RWPE1 (cell line): ENCODE data around the gene CAVIN1.
"Not testable (repeated sequence)": the region's sequence is repeated elsewhere in the genome, so short reads cannot be mapped to it uniquely, and the experiment has no call there.

ENCODE experiments used
- CTCF ChIA-PET: fragments of 350-600 bp; sonication (Branson Sonifier 250); formaldehyde crosslinking; extraction: SDS; loops from one replicate; lab custom pipeline; 2021; lab: Yijun Ruan, JAX
- POLR2A ChIA-PET: fragments of 400-600 bp; formaldehyde crosslinking; extraction: SDS; loops from one replicate; lab custom pipeline; 2020; ENCODE audit warnings: antibody characterized with exemption; ENCODE audit not compliant: low non-redundant PET; lab: Yijun Ruan, JAX
- DNase-seq: peaks from one replicate; pipeline ENCODE4 v3.0.0; 2012; ENCODE audit warnings: low spot score
- H3K27ac ChIP-seq: fragments of 450-650 bp; 2 replicates; pipeline ENCODE4 v1.5.1; 2017
- CTCF ChIP-seq: fragments of 450-650 bp; conservative IDR thresholded peaks from 2 replicates; pipeline ENCODE4 v1.5.1; 2017; ENCODE audit warnings: low read depth, mild to moderate bottlenecking

Gene CAVIN1

GRCh38 chr17:42378959-42379594, 44.0 kb downstream of the CAVIN1 start:
- no peak for TF ChIP-seq CTCF
- POLR2A ChIA-PET, result no interaction called here

GRCh38 chr17:42378359-42378958, 44.6 kb downstream of the CAVIN1 start:
- no peak for TF ChIP-seq CTCF
- ChIA-PET CTCF (interaction anchor here (0.7 to 1.0 kb wide), 2 partner anchors 50 to 82 kb away, joined by 3 to 4 read pairs; no protein-coding TSS in a partner anchor), POLR2A (no interaction called here)
- no peak overlapping the region for H3K27ac ChIP-seq
- DNase-seq, result no peak

More at GRCh38 chr17:42378959-42379594, 44.0 kb downstream of the CAVIN1 start:
- H3K27ac ChIP-seq, result no peak overlapping the region
- CTCF ChIA-PET, result interaction anchor here (0.7 to 1.0 kb wide), 2 partner anchors 50 to 82 kb away, joined by 3 to 4 read pairs; no protein-coding TSS in a partner anchor
- DNase-seq, result peak; percentile 41

- ChIA-PET POLR2A (no interaction called here), CTCF (interaction anchor here (0.7 kb wide), 1 partner anchor 324 kb away, joined by 4 read pairs; no protein-coding TSS in a partner anchor)
- no peak overlapping the region for H3K27ac ChIP-seq
- TF ChIP-seq CTCF, result no peak
- DNase-seq, result no peak
Measured at GRCh38 chr17:42373896-42374295, 49.2 kb downstream of the CAVIN1 start.

DNA sequence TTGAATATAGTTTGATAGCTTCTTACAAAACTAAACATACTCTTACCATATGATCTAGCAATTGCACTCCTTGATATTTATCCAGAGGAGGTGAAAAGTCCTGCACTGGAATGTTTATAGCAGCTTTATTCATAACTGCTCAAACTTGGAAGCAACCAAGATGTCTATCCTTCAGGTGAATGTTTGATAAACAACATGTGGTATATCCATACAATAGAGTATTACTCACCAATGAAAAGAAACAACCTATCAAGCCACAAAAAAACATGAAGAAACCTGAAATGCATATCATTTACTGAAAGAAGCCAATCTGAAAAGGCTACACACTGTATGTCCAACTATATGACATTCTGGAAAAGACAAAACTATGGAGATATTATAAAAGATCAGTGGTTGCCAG, 50.9 kb downstream of the CAVIN1 start:
- ChIA-PET POLR2A (no interaction called here), CTCF (interaction anchor here (0.8 kb wide), 1 partner anchor 195 kb away, joined by 3 read pairs; no protein-coding TSS in a partner anchor)
- TF ChIP-seq CTCF, result no peak
- no peak overlapping the region for H3K27ac ChIP-seq
- no peak for DNase-seq

DNA sequence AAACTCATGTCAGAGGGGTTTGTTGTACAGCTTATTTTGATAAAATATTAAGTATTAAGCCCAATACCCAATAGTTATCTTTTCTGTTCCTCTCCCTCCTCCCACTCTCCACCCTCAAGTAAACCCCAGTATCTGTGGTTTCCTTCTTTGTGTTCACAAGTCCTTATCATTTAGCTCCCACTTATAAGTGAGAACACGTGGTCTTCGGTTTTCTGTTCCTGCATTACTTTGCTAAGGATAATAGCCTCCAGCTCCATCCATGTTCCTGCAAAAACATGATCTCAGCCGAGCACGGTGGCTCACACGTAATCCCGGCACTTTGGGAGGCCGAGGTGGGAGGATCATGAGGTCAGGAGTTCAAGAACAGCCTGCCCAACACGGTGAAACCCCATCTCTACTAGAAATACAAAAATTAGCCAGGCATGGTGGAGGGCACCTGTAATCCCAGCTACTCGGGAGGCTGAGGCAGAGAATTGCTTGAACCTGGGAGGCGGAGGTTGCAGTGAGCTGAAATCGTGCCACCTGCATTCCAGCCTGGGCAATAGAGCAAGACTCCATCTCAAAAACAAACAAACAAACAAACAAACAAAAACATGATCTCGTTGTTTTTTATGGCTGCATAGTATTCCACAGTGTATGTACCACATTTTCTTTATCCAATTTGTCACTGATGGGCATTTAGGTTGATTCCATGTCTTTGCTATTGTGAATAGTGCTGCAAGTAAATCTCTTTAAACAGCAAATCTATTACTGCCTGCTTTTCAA, 54.1 kb downstream of the CAVIN1 start:
- CTCF ChIA-PET, POLR2A ChIA-PET, DNase-seq, H3K27ac ChIP-seq: not testable (repeated sequence)

DNA sequence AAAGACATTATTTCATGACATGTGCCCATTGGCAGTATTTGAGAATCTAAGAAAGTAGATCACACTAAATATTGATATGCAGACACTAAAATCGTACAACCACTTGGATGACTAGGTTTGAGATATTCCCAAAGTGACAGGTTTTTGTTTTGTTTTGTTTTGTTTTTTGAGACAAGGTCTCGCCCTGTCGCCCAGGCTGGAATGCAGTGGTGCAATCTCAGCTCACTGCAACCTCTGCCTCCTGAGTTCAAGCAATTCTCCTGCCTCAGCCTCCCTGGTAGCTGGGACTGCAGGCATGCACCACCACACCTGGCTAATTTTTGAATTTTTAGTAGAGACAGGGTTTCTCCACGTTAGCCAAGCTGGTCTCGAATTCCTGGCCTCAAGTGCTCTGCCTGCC, 54.7 kb downstream of the CAVIN1 start:
- CTCF ChIA-PET, DNase-seq, POLR2A ChIA-PET, H3K27ac ChIP-seq: not testable (repeated sequence)

DNA sequence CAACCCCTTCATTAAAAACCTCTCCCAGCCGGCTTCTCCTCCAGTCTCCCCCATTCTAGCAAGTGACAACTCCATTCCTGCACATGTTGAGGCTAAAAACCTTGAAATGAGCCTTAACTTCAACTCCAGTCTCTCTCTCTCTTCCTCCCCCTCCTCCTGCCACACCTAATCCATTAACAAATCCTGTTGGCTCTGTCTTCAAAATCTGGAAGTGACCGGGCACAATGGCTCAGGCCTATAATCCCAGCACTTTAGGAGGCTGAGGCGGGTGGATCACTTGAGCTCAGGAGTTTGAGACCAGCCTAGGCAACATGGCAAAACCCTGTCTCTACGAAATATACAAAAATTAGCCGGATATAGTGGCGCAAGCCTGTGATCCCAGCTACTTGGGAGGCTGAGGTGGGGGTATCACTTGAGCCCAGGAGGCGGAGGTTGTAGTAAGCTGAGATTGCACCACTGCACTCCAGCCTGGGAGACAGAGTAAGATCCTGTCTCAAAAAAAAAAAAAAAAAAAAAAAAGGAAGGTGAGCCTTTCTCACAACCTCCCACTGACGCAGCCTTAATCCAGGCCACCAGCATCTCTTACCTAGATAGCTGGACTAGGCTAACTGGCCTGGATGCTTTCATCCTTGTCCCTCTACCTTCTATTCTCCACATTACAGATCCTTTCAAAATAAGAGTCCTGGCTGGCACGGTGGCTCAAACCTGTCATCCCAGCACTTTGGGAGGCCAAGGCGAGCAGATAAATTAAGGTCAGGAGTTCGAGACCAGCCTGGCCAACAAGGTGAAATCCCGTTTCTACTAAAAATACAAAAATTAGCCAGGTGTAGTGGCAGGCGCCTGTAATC, 56.7 kb downstream of the CAVIN1 start:
- DNase-seq, POLR2A ChIA-PET: not testable (repeated sequence)
- H3K27ac ChIP-seq, result peak overlapping the region; percentile 28; the same call in 1 of the 2 replicates
- CTCF ChIA-PET, result interaction anchor here (0.6 kb wide), 1 partner anchor 111 kb away, joined by 3 read pairs; no protein-coding TSS in a partner anchor
